Skin of body (tissue), 1 donor: ENCODE results near the gene MARCHF3. TPM values are rescaled to one million over a fixed set of nuclear protein-coding genes. Genes with fewer than 3 reads are reported as not detected.

Source experiments
- total RNA-seq: library from RNA; depleted of rRNA; stranded (reverse); fragments of >200 nt; gene quantifications from one replicate; pipeline ENCODE4 v1.2.3, GENCODE V29; 2014

The MARCHF3 gene
- total RNA-seq, 1 donor from 2014 or later, result 18.5 TPM

Other genes starting within 250 kb of the MARCHF3 start
- gene C5orf63, start 42.9 kb upstream of the MARCHF3 start, total RNA-seq, result 3.6 TPM